Epithelial cell of prostate (primary cell): ENCODE results near the gene TBC1D8.
A peak's percentile ranks its signal among the peaks of the same experiment; 100 is the strongest.

Experiments
- DNase-seq: peaks from one replicate; pipeline ENCODE4 v3.0.0-alpha.2; 2011; ENCODE audit warnings: low read depth, low spot score
- H3K27ac ChIP-seq: fragments of 450-650 bp; 2 replicates; pipeline ENCODE4 v1.5.1; 2017; ENCODE audit warnings: mild to moderate bottlenecking

The TBC1D8 gene

DNA sequence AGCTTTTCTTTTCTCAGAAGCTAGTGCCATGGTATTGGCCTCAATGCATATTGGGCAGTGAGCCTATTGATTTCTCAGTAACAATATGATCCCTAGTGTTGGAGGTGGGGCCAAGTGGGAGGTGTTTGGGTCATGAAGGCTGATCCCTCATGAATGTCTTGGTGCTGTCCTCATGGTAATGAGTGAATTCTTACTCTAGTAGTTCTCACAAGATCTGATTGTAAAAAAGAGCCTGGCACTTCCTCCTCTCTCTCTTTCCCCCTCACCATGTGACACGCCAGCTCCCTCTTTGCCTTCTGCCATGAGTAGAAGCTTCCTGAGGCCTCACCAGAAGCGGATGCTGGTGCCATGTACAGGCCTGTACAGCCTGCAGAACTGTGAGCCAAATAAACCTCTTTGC lies 12.8 kb upstream of the TBC1D8 start:
- no peak for DNase-seq
- no peak overlapping the region for H3K27ac ChIP-seq

DNA sequence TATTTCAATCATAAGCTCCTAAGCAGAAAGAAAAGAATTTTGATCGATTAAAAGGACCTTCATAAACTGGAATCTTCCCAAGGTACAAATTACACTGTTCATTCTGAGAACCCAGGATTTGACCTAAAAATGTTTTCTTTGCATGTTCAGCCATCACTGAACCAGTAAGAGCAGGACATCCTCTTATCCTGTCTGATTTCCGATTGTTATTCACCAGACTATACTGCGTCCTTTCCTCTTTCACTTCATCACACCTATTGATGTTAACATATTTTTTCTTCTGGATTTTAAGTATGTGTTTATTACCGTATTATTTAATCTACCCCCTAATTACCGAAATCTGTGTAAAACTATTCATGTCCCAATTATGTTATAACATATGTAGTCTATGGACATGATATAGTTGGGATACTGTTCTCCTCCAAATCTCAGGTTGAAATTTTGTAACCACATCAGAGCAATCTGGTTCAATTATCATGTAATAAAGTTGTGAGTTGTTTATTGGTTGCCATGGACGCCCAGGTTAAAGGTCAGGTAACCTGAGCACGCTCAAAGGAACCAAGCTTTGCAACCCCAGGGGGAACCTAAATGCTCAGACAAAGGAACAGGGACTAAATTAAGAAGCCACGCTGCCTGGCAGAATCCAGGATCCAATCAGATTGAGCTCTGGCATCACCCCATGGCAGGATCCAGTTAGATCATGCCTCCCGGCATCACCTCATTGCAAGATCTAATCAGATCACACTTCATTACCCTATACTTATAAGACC lies 11.6 kb upstream of the TBC1D8 start:
- DNase-seq, result no peak
- no peak overlapping the region for H3K27ac ChIP-seq

- no peak overlapping the region for H3K27ac ChIP-seq
- DNase-seq, result no peak
Observed at GRCh38 chr2:101161658-101162057, 10.5 kb upstream of the TBC1D8 start.

DNA sequence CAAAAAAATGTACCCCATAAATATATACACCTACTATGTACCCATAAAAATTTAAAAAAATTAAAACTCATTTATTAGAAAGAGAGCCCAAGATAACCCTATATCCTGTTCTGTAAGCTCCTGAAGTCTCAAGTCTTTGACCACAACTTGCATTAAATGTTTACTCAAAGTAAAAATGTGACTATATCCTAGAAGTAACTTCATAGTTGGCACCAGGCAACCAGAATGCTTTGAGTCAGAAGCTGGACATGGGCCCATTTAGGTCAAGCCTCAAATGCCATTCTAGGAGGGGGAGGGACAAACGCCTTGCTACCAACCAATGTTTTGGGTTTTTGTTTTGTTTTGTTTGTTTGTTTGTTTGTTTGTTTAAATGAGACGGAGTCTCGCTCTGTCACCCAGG lies 9.3 kb upstream of the TBC1D8 start:
- H3K27ac ChIP-seq, result peak overlapping the region; percentile 51
- DNase-seq, result no peak

DNA sequence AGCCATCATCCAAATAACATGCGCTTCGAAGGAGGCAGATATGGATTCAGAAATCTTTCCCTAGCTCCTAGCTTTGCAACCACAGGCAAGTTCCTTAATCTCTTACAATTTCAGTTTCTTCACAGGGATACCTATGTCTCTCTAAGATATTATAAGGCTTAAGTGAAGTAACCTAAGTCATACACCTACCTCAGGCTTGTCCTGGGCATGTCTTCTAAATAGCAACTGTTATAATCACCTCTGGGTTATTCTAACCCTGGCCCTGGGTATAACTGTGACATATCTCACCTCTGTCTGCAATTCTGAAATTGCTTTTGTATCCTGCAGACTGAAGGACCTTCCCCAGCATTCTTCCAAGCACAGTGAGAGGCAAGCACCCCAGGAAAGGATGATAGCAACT lies 8.3 kb upstream of the TBC1D8 start:
- DNase-seq, result no peak
- H3K27ac ChIP-seq, result peak overlapping the region; percentile 51

DNA sequence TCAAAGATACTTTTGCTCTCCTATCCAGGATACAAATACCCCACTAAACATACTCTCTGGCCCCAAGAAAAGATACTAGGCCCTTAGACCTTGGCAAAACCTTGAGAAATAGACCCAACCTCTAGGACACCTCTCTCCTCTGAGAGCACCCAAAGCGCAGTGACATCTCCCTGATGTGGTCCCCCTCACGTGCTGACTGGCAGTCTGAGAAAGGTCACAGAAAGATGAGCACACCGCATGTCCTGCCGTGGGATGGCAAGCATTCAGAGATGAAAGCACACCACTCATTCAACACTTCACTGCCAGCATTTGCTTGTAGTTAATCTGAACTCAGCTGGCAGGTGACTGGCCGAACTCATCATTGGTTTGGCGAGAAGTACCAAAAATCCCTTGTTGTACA lies 6.1 kb upstream of the TBC1D8 start:
- no peak for DNase-seq
- H3K27ac ChIP-seq, result no peak overlapping the region

- no peak for DNase-seq
- no peak overlapping the region for H3K27ac ChIP-seq
Observed at GRCh38 chr2:101153787-101154186, 2.6 kb upstream of the TBC1D8 start.

DNA sequence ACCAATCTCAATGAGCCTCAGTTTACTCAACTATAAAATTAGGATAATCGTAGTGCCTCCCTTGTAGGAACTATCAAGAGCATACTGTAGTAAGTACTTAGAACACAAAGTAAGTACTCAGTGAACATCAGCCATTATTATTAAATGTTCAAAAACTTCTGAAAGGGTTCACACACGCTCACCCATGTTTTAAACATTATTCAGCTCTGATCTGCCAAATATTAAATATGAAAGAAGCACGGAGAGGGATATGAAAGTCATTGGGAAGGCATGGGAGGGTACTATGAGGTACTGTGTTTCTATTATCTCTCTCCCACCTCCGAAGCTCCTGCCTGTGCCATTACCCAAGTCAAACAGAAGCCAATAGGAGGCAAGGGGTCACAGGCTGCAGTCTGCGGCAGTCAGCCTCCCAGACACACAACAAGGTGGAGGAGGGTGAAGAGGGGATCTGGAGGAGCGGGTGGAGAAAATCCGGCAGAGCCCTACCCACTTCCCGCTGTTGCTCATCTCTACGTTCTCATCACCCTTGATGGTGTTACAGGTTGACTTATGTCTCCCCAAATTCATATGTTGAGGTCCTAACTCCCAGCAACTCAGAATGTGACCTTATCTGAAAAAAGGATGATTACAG lies 2.0 kb upstream of the TBC1D8 start:
- DNase-seq, result no peak
- H3K27ac ChIP-seq, result no peak overlapping the region

DNA sequence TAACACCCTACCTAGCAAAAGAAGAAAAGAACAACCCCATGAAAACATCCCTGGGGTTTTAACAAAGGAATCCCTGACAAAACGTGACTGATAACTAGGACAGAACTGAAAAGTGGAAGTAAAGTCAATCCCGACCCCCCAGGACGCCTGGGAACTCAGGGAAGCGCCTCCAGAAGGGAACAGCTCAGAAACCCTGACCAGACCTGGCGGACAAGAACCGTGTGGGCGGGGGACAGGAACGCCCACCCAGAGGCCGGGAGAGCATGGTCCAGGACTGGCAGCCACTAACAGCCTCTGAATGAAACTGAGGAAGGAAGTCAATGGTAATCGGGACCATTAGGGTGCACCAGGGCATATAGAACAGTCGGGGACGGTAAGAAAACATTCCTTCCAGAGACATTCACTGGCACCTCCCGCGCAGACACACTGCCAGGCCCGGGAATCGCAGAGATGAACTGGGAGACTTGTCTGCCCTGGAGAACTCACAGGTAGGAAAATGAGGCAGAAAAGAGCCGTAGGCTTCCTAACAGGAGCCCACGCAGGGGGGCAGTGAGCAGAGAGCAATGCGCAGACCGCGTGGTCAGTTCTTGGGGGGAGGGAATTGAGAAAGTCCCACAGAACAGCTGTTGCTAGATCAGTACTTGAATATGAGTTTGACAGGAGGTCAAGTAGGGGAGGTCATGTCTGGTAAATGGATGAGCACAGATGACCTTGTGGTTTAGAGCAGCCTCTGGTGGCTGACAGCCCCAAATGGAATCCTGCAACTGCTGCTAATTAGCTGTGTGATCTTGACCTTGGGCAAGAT lies 1.3 kb upstream of the TBC1D8 start:
- no peak overlapping the region for H3K27ac ChIP-seq
- no peak for DNase-seq

DNA sequence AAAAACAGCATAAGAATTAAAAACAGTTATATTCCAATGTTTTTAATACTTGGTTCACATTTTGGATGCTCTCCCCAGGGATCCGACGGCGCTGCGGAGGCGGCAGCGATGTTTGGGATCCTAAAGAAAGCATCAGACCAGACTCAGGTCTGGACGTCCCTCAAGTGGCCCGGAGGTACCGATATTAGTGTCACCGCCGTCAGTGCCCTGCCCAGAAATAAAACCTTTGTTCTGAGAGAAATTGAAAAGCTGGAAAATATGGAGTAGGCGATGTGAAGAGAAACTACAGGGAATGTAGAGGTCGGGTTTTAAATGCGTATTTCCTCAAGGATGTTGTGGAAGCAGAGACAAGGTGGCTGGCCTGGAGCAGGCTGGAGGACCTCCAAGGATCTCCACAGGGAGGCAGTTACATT lies 683 bp upstream of the TBC1D8 start:
- DNase-seq, result no peak
- peak overlapping the region; percentile 22 for H3K27ac ChIP-seq

DNA sequence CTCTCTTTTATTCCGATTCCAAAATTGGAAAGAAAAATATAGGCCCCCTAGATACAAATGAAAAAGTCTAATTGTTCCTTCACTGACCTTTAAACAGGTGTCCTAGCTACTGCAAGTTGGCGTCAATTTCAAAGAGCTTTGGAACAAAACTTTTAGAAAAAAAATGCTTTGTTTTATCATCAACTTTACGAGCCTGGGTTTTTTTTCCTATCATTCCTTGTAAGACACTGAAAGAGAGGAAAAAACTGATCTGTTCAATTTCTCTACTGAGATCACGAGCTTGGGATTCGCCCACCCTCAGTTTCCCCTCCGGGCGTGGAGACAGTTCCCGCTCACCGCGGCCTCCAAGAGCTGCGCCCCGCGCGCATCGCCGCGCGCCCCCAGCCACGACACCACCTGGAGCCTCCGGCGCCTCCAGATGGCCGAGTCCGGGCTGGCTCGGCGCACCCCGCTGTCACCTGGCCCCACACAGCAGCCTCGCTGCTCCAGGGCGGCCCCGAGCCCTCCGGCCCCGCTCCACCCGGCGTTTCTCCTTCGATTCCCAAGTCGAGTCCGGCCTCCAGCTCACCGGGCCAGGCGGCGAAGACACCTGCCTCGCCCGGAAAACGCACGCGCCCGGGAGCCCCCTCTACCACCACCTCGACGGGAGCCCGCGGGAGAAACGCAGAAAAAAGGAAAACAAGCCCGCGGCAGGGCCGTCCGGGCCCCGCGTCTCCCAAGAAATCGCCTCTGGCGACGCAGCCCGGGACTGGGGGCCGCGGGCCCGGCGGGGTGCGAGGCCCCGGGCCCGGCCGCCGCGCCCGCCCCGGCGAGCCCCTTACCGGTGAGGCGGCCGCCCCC lies 656 bp downstream of the TBC1D8 start:
- H3K27ac ChIP-seq, result peak overlapping the region; percentile 61
- DNase-seq, result no peak

- no peak for DNase-seq
- H3K27ac ChIP-seq, result peak overlapping the region; percentile 61
Observed at GRCh38 chr2:101149241-101150192, 1.7 kb downstream of the TBC1D8 start.

- no peak for DNase-seq
- peak overlapping the region; percentile 61 for H3K27ac ChIP-seq
Observed at GRCh38 chr2:101148777-101149176, 2.4 kb downstream of the TBC1D8 start.

- DNase-seq, result no peak
- no peak overlapping the region for H3K27ac ChIP-seq
Observed at GRCh38 chr2:101147971-101148370, 3.2 kb downstream of the TBC1D8 start.

DNA sequence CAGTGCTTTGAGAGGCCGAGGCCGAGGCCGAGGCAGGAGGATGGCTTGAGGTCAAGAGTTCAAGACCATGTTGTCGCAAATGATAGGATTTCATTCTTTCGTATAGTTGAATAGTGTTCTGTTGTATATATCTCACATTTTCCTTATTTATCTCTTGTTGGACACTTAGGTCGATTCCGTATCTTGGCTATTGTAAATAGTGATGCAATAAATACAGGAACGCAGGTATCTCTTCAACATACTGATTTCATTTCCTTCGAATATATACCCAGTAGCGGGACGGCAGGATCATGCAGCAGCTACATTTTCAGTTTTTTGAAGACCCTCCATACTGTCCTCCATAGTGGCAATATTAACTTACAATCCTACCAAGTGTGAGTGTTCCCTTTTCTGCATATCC lies 4.1 kb downstream of the TBC1D8 start:
- H3K27ac ChIP-seq, result no peak overlapping the region
- no peak for DNase-seq

DNA sequence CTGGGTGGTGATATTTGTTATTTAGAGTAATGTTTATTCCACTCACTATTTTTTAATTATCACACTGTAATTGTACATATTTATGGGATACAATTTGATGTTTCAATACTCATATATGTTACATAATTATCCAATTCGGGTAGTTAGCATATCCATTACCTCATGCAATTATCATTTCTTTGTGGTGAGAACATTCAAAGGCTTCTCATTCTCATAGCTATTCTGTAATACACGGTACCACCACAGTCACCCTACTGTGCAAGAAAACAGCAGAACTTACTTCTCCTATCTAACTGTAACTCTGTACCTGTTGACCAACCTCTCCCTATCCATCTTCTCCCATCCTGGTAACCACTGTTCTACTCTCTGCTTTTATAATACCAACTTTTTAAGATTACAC lies 4.6 kb downstream of the TBC1D8 start:
- H3K27ac ChIP-seq, result no peak overlapping the region
- DNase-seq, result no peak

DNA sequence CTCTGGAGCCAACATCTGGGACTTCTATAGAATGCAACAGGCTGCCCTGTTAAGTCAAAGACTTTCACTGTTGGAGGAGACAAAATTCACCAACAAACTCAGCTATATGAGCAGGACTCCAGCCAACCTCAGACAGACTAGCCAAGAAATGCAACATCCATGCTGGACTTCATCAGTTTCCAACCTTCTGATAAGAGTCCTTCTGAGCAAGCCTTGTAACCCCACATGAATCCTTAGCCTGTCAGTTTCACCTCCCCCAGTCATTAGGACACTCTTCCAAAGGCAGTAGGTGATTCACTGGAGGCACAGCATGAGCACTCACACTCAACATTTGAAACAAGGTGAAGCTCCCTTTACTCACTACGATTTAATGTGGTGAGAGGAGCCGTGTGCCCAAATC lies 5.8 kb downstream of the TBC1D8 start:
- DNase-seq, result no peak
- H3K27ac ChIP-seq, result no peak overlapping the region

- no peak overlapping the region for H3K27ac ChIP-seq
Observed at GRCh38 chr2:101142163-101142562, 9.0 kb downstream of the TBC1D8 start.

GRCh38 chr2:101140978-101141655 lies 10.1 kb downstream of the TBC1D8 start:
- H3K27ac ChIP-seq, result no peak overlapping the region
- DNase-seq, result no peak

More at GRCh38 chr2:101142163-101142562, 9.0 kb downstream of the TBC1D8 start:
- DNase-seq, result no peak
